PC-3 (cell line): ENCODE data around the gene UGT2A3. TPM values are rescaled to one million over a fixed set of nuclear protein-coding genes. Genes with fewer than 3 reads are reported as not detected.
A peak's percentile ranks its signal among the peaks of the same experiment; 100 is the strongest.

Source experiments
- ATAC-seq: fragments of 200-7000 bp; cut with Tn5 transposase; 2 replicates; pipeline ENCODE4 v1.9.1; 2020; ENCODE audit warnings: mild to moderate bottlenecking, moderate library complexity
- Bru-seq: library from RNA; stranded (reverse); fragments of 400-500 nt; gene quantifications from one replicate; lab custom pipeline; 2021; lab: Mats Ljungman, UMichigan
- BruChase-seq, 2 experiments: library from RNA; stranded (reverse); fragments of 400-500 nt; gene quantifications; one replicate each; lab custom pipeline; 2021; lab: Mats Ljungman, UMichigan
- BruUV-seq: library from RNA; stranded (reverse); fragments of 400-500 nt; replicated peaks from 2 replicates; lab custom pipeline; 2021; lab: Mats Ljungman, UMichigan
- CTCF ChIA-PET: fragments of 300-600 bp; sonication (Branson Sonifier 250); formaldehyde crosslinking; loops from one replicate; lab custom pipeline; 2022; ENCODE audit warnings: antibody characterized with exemption; lab: Charles Lee
- POLR2A ChIA-PET: fragments of 300-600 bp; sonication (Branson Sonifier 250); formaldehyde crosslinking; loops from one replicate; lab custom pipeline; 2022; ENCODE audit warnings: antibody characterized with exemption; ENCODE audit not compliant: unreplicated experiment; lab: Charles Lee
- DNase-seq: peaks from one replicate; pipeline ENCODE4 v3.0.0-alpha.2; 2015
- H2AFZ ChIP-seq: fragments of 300-600 bp; sonication (generic); 2 replicates; pipeline ENCODE4 v1.6.0; 2016; ENCODE audit warnings: antibody characterized with exemption, low read length
- H3F3A ChIP-seq: fragments of 300-600 bp; sonication (generic); one replicate; pipeline ENCODE4 v1.6.0; 2017; ENCODE audit warnings: antibody characterized with exemption, low read length, control low read depth, mild to moderate bottlenecking; ENCODE audit not compliant: unreplicated experiment
- H3K27ac ChIP-seq: fragments of 300-600 bp; sonication (generic); 2 replicates; pipeline ENCODE4 v1.5.1; 2016; ENCODE audit warnings: mild to moderate bottlenecking, low read length
- H3K27me3 ChIP-seq: fragments of 300-600 bp; sonication (generic); 2 replicates; pipeline ENCODE4 v1.6.1; 2016; ENCODE audit warnings: low read length, mixed read lengths
- H3K36me3 ChIP-seq: fragments of 300-600 bp; sonication (generic); 2 replicates; pipeline ENCODE4 v1.6.1; 2016; ENCODE audit warnings: low read depth, mixed run types, low read length, mixed read lengths
- H3K4me1 ChIP-seq: fragments of 300-600 bp; sonication (generic); 2 replicates; pipeline ENCODE4 v1.5.1; 2016; ENCODE audit warnings: low read length; ENCODE audit not compliant: insufficient read depth
- H3K4me2 ChIP-seq: fragments of 300-600 bp; sonication (generic); 2 replicates; pipeline ENCODE4 v1.6.0; 2016; ENCODE audit warnings: low read length
- H3K4me3 ChIP-seq: fragments of 300-600 bp; sonication (generic); 2 replicates; pipeline ENCODE4 v1.5.1; 2016; ENCODE audit warnings: mild to moderate bottlenecking, low read length, mixed read lengths
- H3K79me2 ChIP-seq: fragments of 300-600 bp; sonication (generic); 2 replicates; pipeline ENCODE4 v1.6.1; 2017; ENCODE audit warnings: low read length, mixed read lengths
- H3K9ac ChIP-seq: fragments of 300-600 bp; sonication (generic); 2 replicates; pipeline ENCODE4 v1.6.0; 2016; ENCODE audit warnings: mild to moderate bottlenecking, low read length
- H3K9me2 ChIP-seq: fragments of 300-600 bp; sonication (generic); replicated peaks from 2 replicates; pipeline ENCODE4 v1.6.1; 2016; ENCODE audit warnings: mixed run types, low read length, mixed read lengths
- H3K9me3 ChIP-seq: fragments of 300-600 bp; sonication (generic); 2 replicates; pipeline ENCODE4 v1.6.1; 2016; ENCODE audit warnings: low read length, mixed read lengths
- H4K20me1 ChIP-seq: fragments of 300-600 bp; sonication (generic); 2 replicates; pipeline ENCODE4 v1.6.1; 2016; ENCODE audit warnings: low read length, mixed read lengths
- EZH2 ChIP-seq: fragments of 300-600 bp; sonication (generic); IDR thresholded peaks from one replicate; pipeline ENCODE4 v1.6.1; 2017; ENCODE audit warnings: antibody characterized with exemption, mild to moderate bottlenecking, low read length; ENCODE audit not compliant: unreplicated experiment
- EZH2phosphoT487 ChIP-seq: fragments of 300-600 bp; sonication (generic); IDR thresholded peaks from 2 replicates; pipeline ENCODE4 v1.6.1; 2018; ENCODE audit warnings: mild to moderate bottlenecking, antibody characterized with exemption, low read length, borderline replicate concordance
- intact Hi-C: fragments of 100-400 bp; cut with micrococcal nuclease; formaldehyde crosslinking; loops from 2 replicates; pipeline ENCODE4 v1.9.0; 2023
- long read RNA-seq: library from polyadenylated mRNA; unstranded; transcript quantifications from one replicate; pipeline ENCODE4 v2.0.0, GENCODE V29; 2021; ENCODE audit not compliant: unreplicated experiment
- total RNA-seq: library from RNA; depleted of rRNA; stranded (reverse); fragments of >200 nt; gene quantifications from 2 replicates; pipeline ENCODE4 v1.2.3, GENCODE V29; 2014; rRNA removed
- TF ChIP-seq, protein P1 (sequence below): fragments of 300-600 bp; sonication (generic); conservative IDR thresholded peaks from 2 replicates; pipeline ENCODE4 v1.5.1; 2017; ENCODE audit warnings: antibody characterized with exemption, low read depth, mild to moderate bottlenecking, low read length

The UGT2A3 gene
- total RNA-seq (not detected in 2 replicates), Bru-seq, nascent RNA (not detected), BruChase-seq, experiment 1, labeled RNA remaining after a 6-hour chase (not detected), BruChase-seq, experiment 2, labeled RNA remaining after a 2-hour chase (not detected)
- long read RNA-seq = 0 reads

DNA sequence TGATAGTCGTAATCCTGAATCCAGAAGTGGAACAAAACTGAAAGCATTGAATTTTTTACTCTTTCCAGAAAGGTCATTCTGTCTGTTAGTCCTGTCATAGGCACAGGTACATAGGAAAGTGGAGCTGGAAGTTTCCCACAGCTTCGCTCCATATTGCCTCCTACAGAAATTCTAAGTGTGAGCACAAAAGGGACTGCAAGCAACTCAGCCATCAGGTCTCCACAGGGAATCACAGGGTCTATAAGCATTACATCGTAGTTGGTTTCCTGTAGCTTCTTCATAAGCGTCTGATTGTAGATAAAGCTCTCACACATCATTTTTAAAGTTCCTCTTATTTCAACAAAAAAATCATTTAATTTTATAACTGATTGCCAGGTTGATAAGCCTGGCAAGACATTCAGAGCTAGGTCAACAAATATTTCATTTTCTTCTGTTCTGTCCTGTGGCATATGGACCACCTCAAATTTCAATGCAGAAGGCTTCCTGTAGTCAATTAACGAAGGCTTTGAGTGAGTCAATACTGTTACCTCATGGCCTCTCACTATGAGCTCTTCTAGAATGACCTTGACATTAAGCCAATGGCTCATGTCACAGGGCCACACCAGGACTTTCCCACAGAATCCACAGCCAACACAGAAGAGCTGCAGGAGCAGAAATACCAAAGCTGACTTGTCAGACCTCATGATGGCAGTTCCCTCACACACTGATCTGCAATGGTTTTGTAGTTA, at the start of gene UGT2A3:
TSS of gene UGT2A3 (minus strand) at position 727 of the 728 bp plus-strand sequence. CDS start at position 683, 44 bp downstream.
- H3K36me3 ChIP-seq = no peaks in the 10 kb centered on the region
- H3K4me2 ChIP-seq = no peak within 1 kb of the TSS
- H2AFZ ChIP-seq = no peak within 1 kb of the TSS
- H3K27me3 ChIP-seq = no peaks in the 10 kb centered on the region
- TF ChIP-seq EZH2 (no peak), EZH2phosphoT487 (no peak)
- TF ChIP-seq, protein P1, sequence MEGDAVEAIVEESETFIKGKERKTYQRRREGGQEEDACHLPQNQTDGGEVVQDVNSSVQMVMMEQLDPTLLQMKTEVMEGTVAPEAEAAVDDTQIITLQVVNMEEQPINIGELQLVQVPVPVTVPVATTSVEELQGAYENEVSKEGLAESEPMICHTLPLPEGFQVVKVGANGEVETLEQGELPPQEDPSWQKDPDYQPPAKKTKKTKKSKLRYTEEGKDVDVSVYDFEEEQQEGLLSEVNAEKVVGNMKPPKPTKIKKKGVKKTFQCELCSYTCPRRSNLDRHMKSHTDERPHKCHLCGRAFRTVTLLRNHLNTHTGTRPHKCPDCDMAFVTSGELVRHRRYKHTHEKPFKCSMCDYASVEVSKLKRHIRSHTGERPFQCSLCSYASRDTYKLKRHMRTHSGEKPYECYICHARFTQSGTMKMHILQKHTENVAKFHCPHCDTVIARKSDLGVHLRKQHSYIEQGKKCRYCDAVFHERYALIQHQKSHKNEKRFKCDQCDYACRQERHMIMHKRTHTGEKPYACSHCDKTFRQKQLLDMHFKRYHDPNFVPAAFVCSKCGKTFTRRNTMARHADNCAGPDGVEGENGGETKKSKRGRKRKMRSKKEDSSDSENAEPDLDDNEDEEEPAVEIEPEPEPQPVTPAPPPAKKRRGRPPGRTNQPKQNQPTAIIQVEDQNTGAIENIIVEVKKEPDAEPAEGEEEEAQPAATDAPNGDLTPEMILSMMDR = no peak
- H3K9me3 ChIP-seq = no peaks in the 10 kb centered on the region
- ATAC-seq (no peak), DNase-seq (no peak)
- H4K20me1 ChIP-seq = no peaks in the 10 kb centered on the region
- H3K79me2 ChIP-seq = no peaks in the 10 kb centered on the region
- no peaks in the 10 kb centered on the region for H3F3A ChIP-seq
- no peaks in the 10 kb centered on the region for H3K4me1 ChIP-seq
- H3K9me2 ChIP-seq = no peaks in the 10 kb centered on the region
- no peak within 1 kb of the TSS for H3K27ac ChIP-seq
- H3K4me3 ChIP-seq = no peak within 1 kb of the TSS
- H3K9ac ChIP-seq = no peak within 1 kb of the TSS
- intact Hi-C loops = loop anchor here (5.0 to 10.0 kb wide), 4 partner anchors 39 to 454 kb away; partner anchors contain the start of gene UGT2B7
- no TSS peak for BruUV-seq
- ChIA-PET CTCF (no interaction called here), POLR2A (no interaction called here)

DNA sequence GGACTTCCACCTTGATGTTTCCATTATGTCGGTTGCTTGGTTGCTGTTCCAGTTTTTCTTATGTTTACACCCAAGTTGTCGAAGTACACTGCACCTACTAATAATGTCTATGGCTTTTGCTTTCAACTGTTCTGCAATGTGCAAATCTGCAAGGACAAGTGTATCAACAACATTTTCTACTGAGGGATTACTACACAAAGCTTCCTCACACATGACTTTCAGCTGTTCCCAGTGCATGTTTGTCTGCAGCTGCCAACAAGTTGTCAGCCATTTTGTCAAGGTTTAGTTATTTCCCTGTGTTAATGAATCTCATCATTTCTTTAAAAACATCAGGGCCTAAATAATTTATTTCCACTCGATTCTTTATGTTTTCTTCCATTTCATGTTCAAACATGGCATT, 45.4 kb upstream of the UGT2A3 start:
- Histone ChIP-seq H3K27me3 (no peaks in the 10 kb centered on the region), H3K27ac (no peak overlapping the region), H3K4me1 (no peaks in the 10 kb centered on the region), H3K4me3 (no peak overlapping the region), H3K36me3 (no peaks in the 10 kb centered on the region), H3K4me2 (no peak overlapping the region), H3K79me2 (no peaks in the 10 kb centered on the region), H3K9me3 (no peaks in the 10 kb centered on the region), H3K9me2 (no peaks in the 10 kb centered on the region), H3F3A (no peaks in the 10 kb centered on the region), H4K20me1 (no peaks in the 10 kb centered on the region), H2AFZ (peak overlapping the region; percentile 62), H3K9ac (no peak overlapping the region)
- DNase-seq (no peak), ATAC-seq (no peak)
- POLR2A ChIA-PET = no interaction called here
- no TSS peak for BruUV-seq
- CTCF ChIA-PET = no interaction called here
- TF ChIP-seq EZH2phosphoT487 = no peak
- no peak for TF ChIP-seq EZH2
- TF ChIP-seq, protein P1 = no peak
- intact Hi-C loops = no loop called here

DNA sequence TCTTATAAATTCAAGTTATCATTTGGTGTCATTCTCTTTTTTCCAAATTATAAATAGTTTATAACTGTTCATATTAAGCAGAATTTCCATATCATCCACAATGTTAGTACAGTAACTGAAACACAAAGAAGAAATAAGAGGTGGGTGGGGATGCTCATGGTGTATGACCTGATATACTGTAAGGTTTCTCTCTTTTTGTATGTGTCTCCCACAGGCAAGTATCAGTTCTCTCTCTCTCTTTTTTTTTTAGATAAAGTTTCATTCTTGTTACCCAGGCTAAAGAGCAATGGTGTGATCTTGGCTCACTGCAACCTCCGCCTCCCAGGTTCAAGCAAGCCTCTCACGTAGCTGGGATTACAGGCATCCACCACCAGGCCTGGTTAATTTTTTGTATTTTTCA, 43.7 kb upstream of the UGT2A3 start:
- no peak for TF ChIP-seq EZH2
- TF ChIP-seq, protein P1 = no peak
- no peak for TF ChIP-seq EZH2phosphoT487
- intact Hi-C loops = no loop called here
- no peaks in the 10 kb centered on the region for H3F3A ChIP-seq
- no peak overlapping the region for H3K4me3 ChIP-seq
- H3K9me3 ChIP-seq = no peaks in the 10 kb centered on the region
- ChIA-PET CTCF (no interaction called here), POLR2A (no interaction called here)
- H3K9ac ChIP-seq = no peak overlapping the region
- H3K27me3 ChIP-seq = no peaks in the 10 kb centered on the region
- DNase-seq (no peak), ATAC-seq (no peak)
- H2AFZ ChIP-seq = no peak overlapping the region
- no peaks in the 10 kb centered on the region for H4K20me1 ChIP-seq
- BruUV-seq = no TSS peak
- H3K36me3 ChIP-seq = no peaks in the 10 kb centered on the region
- H3K27ac ChIP-seq = no peak overlapping the region
- H3K79me2 ChIP-seq = no peaks in the 10 kb centered on the region
- H3K4me2 ChIP-seq = no peak overlapping the region
- no peaks in the 10 kb centered on the region for H3K9me2 ChIP-seq
- no peaks in the 10 kb centered on the region for H3K4me1 ChIP-seq
